SU-DHL-6 (cell line): Measurements from ENCODE around the gene PDRG1.

Experiments
- EZH2phosphoT487 ChIP-seq: fragments of 200-600 bp; sonication (generic), shearing (Covaris generic); conservative IDR thresholded peaks from 2 replicates; pipeline ENCODE4 v1.6.1; 2018; ENCODE audit warnings: mild to moderate bottlenecking, antibody characterized with exemption, low read length, moderate library complexity, mixed read lengths
- TF ChIP-seq, protein P1 (sequence below): fragments of 200-600 bp; sonication (generic); IDR thresholded peaks from one replicate; pipeline ENCODE4 v1.5.1; 2017; ENCODE audit warnings: antibody characterized with exemption, mild to moderate bottlenecking, low read length, moderate library complexity; ENCODE audit not compliant: insufficient read depth, poor library complexity, severe bottlenecking

DNA sequence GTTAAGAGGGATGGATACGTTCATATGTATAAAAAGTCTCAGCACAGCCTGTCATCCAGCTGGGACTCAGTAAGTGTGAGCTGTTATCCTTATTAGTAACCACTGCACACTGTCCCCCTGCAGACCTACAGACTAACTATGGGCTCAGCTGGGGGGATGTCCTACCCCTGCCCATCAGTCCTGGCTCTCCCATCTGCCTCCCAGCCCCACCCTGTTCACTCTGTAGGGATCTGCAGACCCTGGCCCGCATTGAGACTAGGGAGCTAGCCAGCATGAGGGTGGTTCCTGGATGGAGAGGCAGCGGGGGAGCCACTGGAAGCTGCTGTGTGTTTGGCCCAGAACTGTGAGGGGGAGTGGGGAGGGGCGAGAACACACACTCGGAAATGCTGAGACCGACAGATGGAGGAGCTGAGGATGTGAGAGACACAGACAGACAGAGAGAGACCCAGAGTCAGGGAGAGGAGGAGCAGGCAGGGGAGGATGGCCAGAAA, 33.2 kb upstream of the PDRG1 start:
- TF ChIP-seq, protein P1, sequence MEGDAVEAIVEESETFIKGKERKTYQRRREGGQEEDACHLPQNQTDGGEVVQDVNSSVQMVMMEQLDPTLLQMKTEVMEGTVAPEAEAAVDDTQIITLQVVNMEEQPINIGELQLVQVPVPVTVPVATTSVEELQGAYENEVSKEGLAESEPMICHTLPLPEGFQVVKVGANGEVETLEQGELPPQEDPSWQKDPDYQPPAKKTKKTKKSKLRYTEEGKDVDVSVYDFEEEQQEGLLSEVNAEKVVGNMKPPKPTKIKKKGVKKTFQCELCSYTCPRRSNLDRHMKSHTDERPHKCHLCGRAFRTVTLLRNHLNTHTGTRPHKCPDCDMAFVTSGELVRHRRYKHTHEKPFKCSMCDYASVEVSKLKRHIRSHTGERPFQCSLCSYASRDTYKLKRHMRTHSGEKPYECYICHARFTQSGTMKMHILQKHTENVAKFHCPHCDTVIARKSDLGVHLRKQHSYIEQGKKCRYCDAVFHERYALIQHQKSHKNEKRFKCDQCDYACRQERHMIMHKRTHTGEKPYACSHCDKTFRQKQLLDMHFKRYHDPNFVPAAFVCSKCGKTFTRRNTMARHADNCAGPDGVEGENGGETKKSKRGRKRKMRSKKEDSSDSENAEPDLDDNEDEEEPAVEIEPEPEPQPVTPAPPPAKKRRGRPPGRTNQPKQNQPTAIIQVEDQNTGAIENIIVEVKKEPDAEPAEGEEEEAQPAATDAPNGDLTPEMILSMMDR = no peak
- no peak for TF ChIP-seq EZH2phosphoT487
